ENCODE results near the gene PDE6A.

DNA sequence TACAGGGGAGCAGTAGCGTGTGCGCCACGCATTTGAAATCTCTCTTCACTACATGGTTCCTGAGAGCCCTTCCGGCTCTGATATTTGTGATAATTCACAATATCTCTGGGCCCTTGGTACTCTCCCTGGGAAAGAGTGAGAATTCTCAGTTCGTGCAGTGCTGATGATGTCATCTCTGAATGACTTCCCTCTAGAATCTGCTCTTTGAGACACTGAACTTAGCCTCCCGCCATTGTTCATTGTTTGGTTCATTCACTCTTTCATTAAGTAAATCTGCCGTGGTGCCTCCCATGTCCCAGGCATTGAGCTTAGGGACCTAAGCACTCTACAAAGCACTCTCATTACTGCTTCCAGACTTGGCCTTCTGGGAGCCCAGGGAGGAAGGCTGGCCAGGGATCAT is 120.5 kb downstream of the PDE6A start:
- TF ChIP-seq, protein P1, sequence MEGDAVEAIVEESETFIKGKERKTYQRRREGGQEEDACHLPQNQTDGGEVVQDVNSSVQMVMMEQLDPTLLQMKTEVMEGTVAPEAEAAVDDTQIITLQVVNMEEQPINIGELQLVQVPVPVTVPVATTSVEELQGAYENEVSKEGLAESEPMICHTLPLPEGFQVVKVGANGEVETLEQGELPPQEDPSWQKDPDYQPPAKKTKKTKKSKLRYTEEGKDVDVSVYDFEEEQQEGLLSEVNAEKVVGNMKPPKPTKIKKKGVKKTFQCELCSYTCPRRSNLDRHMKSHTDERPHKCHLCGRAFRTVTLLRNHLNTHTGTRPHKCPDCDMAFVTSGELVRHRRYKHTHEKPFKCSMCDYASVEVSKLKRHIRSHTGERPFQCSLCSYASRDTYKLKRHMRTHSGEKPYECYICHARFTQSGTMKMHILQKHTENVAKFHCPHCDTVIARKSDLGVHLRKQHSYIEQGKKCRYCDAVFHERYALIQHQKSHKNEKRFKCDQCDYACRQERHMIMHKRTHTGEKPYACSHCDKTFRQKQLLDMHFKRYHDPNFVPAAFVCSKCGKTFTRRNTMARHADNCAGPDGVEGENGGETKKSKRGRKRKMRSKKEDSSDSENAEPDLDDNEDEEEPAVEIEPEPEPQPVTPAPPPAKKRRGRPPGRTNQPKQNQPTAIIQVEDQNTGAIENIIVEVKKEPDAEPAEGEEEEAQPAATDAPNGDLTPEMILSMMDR (IDR thresholded peaks at IDR 0.05) = no peak
- no peak for TF ChIP-seq POLR2A (IDR thresholded peaks at IDR 0.05)

Data from ovary (tissue), 3 donors.